ENCODE data around the gene CREB3L2. TPM values are rescaled to one million over a fixed set of nuclear protein-coding genes. Genes with fewer than 3 reads are reported as not detected.

CREB3L2 gene
- total and polyA plus RNA-seq, 2 of the 13 experiments (the other 11 are each of a cell fraction or from before 2014, with no cell fraction given), result 22.1 to 41.1 TPM

DNA sequence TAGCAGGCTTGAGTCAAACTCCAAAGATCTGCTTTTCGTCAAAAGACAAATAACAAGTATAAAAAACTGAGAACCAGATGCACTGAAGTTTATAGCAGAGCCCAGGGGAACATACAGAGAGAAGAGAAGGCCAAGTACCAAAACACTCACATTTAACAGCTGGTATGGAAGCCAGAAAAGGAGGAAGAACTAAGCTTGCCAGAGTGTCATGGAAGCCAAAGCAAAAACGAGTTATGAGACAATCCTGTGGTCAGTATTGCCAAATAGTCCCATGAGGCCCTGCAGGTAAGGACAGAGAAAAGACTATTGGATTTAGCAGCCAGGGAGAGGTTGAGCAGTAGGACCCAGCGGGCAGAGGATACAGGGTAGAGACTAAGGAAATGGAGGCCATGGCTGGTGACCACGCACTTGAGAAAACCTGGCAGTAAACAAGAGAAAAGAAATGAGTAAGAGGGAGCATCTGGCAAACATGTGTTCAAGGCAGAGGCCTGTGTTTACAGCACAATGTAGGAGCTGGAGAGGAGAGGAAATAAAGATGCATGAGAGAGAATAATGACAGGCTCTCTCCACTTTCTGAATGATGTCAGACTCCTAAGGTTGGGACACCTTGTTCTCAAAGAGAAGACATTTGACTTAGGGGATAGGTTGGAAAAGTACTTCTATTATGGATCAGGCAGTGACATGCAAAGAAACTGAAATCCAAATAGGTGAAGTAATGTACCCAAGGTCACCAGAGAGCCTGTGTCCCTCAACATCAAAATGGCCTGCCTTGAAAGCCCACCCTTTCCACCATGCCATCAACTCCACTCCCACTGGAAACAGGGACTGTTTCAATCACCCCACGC lies 9.1 kb downstream of the CREB3L2 start (continued):
- 0 out of 2 replicates have a peak, but pooled peaks have one; percentile 8 for TF ChIP-seq ATF7 (IDR thresholded peaks at IDR 0.05)
- TF ChIP-seq ATF7 (CRISPR knock-in tag; IDR thresholded peaks at IDR 0.05), result no peak
- TF ChIP-seq POLR2G (IDR thresholded peaks at IDR 0.05; ENCODE audit: low read depth, low read length), result no peak; the same call in 1 of the 2 replicates
- TF ChIP-seq, protein P1, sequence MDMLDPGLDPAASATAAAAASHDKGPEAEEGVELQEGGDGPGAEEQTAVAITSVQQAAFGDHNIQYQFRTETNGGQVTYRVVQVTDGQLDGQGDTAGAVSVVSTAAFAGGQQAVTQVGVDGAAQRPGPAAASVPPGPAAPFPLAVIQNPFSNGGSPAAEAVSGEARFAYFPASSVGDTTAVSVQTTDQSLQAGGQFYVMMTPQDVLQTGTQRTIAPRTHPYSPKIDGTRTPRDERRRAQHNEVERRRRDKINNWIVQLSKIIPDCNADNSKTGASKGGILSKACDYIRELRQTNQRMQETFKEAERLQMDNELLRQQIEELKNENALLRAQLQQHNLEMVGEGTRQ (IDR thresholded peaks at IDR 0.05; ENCODE audit: low read depth, low read length), result no peak
- TF ChIP-seq, protein P1 (CRISPR knock-in tag; IDR thresholded peaks at IDR 0.05; ENCODE audit: borderline replicate concordance), result no peak
- no peak for TF ChIP-seq RFXANK (CRISPR knock-in tag; IDR thresholded peaks at IDR 0.05)
- peak; percentile 43; the same call in 1 of the 2 replicates for TF ChIP-seq ZNF30 (CRISPR knock-in tag; IDR thresholded peaks at IDR 0.05)
- no peak for TF ChIP-seq PHF8 (CRISPR knock-in tag; IDR thresholded peaks at IDR 0.05)
- TF ChIP-seq BCL6 (CRISPR knock-in tag; IDR thresholded peaks at IDR 0.05), result no peak
- TF ChIP-seq NCOA5 (CRISPR knock-in tag; IDR thresholded peaks at IDR 0.05), result no peak
- TF ChIP-seq SIX1 (CRISPR knock-in tag; IDR thresholded peaks at IDR 0.05; ENCODE audit: borderline replicate concordance), result no peak
- peak; percentile 34; the same call in 1 of the 2 replicates for TF ChIP-seq ONECUT2 (CRISPR knock-in tag; IDR thresholded peaks at IDR 0.05)
- 0 out of 2 replicates have a peak, but pooled peaks have one; percentile 25 for TF ChIP-seq ZNF224 (CRISPR knock-in tag; IDR thresholded peaks at IDR 0.05)
- no peak for TF ChIP-seq ZNF256 (CRISPR knock-in tag; conservative IDR thresholded peaks at IDR 0.05)
- no peak for TF ChIP-seq SRSF1 (optimal IDR thresholded peaks at IDR 0.05; ENCODE audit: low read depth, low read length)
- TF ChIP-seq FOXK1 (CRISPR knock-in tag; IDR thresholded peaks at IDR 0.05; ENCODE audit: borderline replicate concordance, low read depth), result no peak
- TF ChIP-seq ZNF773 (CRISPR knock-in tag; IDR thresholded peaks at IDR 0.05; ENCODE audit: borderline replicate concordance), result no peak
- TF ChIP-seq NFE2L1 (CRISPR knock-in tag; IDR thresholded peaks at IDR 0.05; ENCODE audit: borderline replicate concordance), result no peak
- TF ChIP-seq MLXIP (CRISPR knock-in tag; IDR thresholded peaks at IDR 0.05; ENCODE audit: borderline replicate concordance), result no peak
- TF ChIP-seq ELF3 (CRISPR knock-in tag; IDR thresholded peaks at IDR 0.05), result no peak
- TF ChIP-seq, protein P2, sequence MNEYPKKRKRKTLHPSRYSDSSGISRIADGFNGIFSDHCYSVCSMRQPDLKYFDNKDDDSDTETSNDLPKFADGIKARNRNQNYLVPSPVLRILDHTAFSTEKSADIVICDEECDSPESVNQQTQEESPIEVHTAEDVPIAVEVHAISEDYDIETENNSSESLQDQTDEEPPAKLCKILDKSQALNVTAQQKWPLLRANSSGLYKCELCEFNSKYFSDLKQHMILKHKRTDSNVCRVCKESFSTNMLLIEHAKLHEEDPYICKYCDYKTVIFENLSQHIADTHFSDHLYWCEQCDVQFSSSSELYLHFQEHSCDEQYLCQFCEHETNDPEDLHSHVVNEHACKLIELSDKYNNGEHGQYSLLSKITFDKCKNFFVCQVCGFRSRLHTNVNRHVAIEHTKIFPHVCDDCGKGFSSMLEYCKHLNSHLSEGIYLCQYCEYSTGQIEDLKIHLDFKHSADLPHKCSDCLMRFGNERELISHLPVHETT (CRISPR knock-in tag; conservative IDR thresholded peaks at IDR 0.05), result no peak
- no peak for TF ChIP-seq U2AF2 (IDR thresholded peaks at IDR 0.05; ENCODE audit: low read depth, low read length)
